Parathyroid adenoma (tissue), 2 donors: ENCODE results near the gene LRP1B.

ENCODE experiments used
- H2AFZ ChIP-seq: fragments of 300-600 bp; sonication (generic); one replicate; pipeline ENCODE4 v1.7.0; 2017; ENCODE audit warnings: antibody characterized with exemption, mild to moderate bottlenecking
- H3K27ac ChIP-seq: fragments of 300-600 bp; sonication (generic); one replicate; pipeline ENCODE4 v1.7.0; 2017
- H3K27me3 ChIP-seq: fragments of 300-600 bp; sonication (generic); one replicate; pipeline ENCODE4 v1.7.0; 2017; ENCODE audit warnings: low read length; ENCODE audit not compliant: control insufficient read depth, insufficient read depth
- H3K36me3 ChIP-seq: fragments of 300-600 bp; sonication (generic); one replicate; pipeline ENCODE4 v1.7.0; 2017; ENCODE audit warnings: low read length; ENCODE audit not compliant: control insufficient read depth, insufficient read depth
- H3K4me1 ChIP-seq: fragments of 300-600 bp; sonication (generic); one replicate; pipeline ENCODE4 v1.7.0; 2017; ENCODE audit warnings: control low read depth
- H3K4me2 ChIP-seq: fragments of 300-600 bp; sonication (generic); one replicate; pipeline ENCODE4 v1.7.0; 2017; ENCODE audit warnings: low read length
- H3K4me3 ChIP-seq: fragments of 300-600 bp; sonication (generic); one replicate; pipeline ENCODE4 v1.7.0; 2017; ENCODE audit warnings: low read depth, low read length
- H3K79me2 ChIP-seq: fragments of 300-600 bp; sonication (generic); one replicate; pipeline ENCODE4 v1.7.0; 2017; ENCODE audit warnings: control low read depth
- H3K9ac ChIP-seq: fragments of 300-600 bp; sonication (generic); one replicate; pipeline ENCODE4 v1.7.0; 2017; ENCODE audit warnings: mild to moderate bottlenecking
- H3K9me3 ChIP-seq: fragments of 300-600 bp; sonication (generic); one replicate; pipeline ENCODE4 v1.7.0; 2017; ENCODE audit warnings: low read length; ENCODE audit not compliant: control insufficient read depth
- CTCF ChIP-seq: fragments of 300-600 bp; sonication (generic); IDR thresholded peaks from one replicate; pipeline ENCODE4 v1.7.0; 2017; ENCODE audit warnings: antibody characterized with exemption, mild to moderate bottlenecking
- donor health status: primary hyperparathyroidism.

LRP1B gene

GRCh38 chr2:141967503-141967902 is 163.3 kb downstream of the LRP1B start:
- H3K4me2 ChIP-seq = no peak overlapping the region
- H3K27ac ChIP-seq = no peak overlapping the region
- H2AFZ ChIP-seq = no peak overlapping the region
- H3K9me3 ChIP-seq = no peaks in the 10 kb centered on the region
- H3K4me3 ChIP-seq = no peak overlapping the region
- no peaks in the 10 kb centered on the region for H3K4me1 ChIP-seq
- no peak for TF ChIP-seq CTCF
- H3K79me2 ChIP-seq = no peaks in the 10 kb centered on the region
- no peaks in the 10 kb centered on the region for H3K27me3 ChIP-seq
- no peak overlapping the region for H3K9ac ChIP-seq
- H3K36me3 ChIP-seq = no peaks in the 10 kb centered on the region

GRCh38 chr2:141959941-141960340 is 170.9 kb downstream of the LRP1B start:
- H3K4me2 ChIP-seq = no peak overlapping the region
- no peak overlapping the region for H2AFZ ChIP-seq
- H3K27ac ChIP-seq = no peak overlapping the region
- no peak for TF ChIP-seq CTCF
- peaks cover 4% of the 10 kb centered on the region for H3K4me1 ChIP-seq
- no peaks in the 10 kb centered on the region for H3K79me2 ChIP-seq
- H3K9ac ChIP-seq = no peak overlapping the region
- H3K4me3 ChIP-seq = no peak overlapping the region
- H3K27me3 ChIP-seq = no peaks in the 10 kb centered on the region
- no peaks in the 10 kb centered on the region for H3K9me3 ChIP-seq
- no peaks in the 10 kb centered on the region for H3K36me3 ChIP-seq

- H3K27ac ChIP-seq = no peak overlapping the region
- no peaks in the 10 kb centered on the region for H3K36me3 ChIP-seq
- H3K79me2 ChIP-seq = no peaks in the 10 kb centered on the region
- no peak overlapping the region for H2AFZ ChIP-seq
- no peak overlapping the region for H3K4me3 ChIP-seq
- TF ChIP-seq CTCF = no peak
- no peaks in the 10 kb centered on the region for H3K9me3 ChIP-seq
- no peak overlapping the region for H3K4me2 ChIP-seq
- H3K9ac ChIP-seq = no peak overlapping the region
- H3K4me1 ChIP-seq = peaks cover 4% of the 10 kb centered on the region
- no peaks in the 10 kb centered on the region for H3K27me3 ChIP-seq
Measured at GRCh38 chr2:141959016-141959415, 171.8 kb downstream of the LRP1B start.

GRCh38 chr2:141957827-141958450 is 172.9 kb downstream of the LRP1B start:
- Histone ChIP-seq H3K27ac (no peak overlapping the region), H3K4me3 (no peak overlapping the region), H3K4me1 (peaks cover 4% of the 10 kb centered on the region), H2AFZ (no peak overlapping the region), H3K79me2 (no peaks in the 10 kb centered on the region), H3K36me3 (no peaks in the 10 kb centered on the region), H3K27me3 (no peaks in the 10 kb centered on the region), H3K9me3 (no peaks in the 10 kb centered on the region), H3K9ac (no peak overlapping the region), H3K4me2 (no peak overlapping the region)
- TF ChIP-seq CTCF = no peak

GRCh38 chr2:141957321-141957720 is 173.5 kb downstream of the LRP1B start:
- Histone ChIP-seq H3K4me3 (no peak overlapping the region), H3K4me1 (peaks cover 4% of the 10 kb centered on the region), H3K4me2 (no peak overlapping the region), H3K36me3 (no peaks in the 10 kb centered on the region), H2AFZ (peak overlapping the region; percentile 7), H3K79me2 (no peaks in the 10 kb centered on the region), H3K27me3 (no peaks in the 10 kb centered on the region), H3K9me3 (no peaks in the 10 kb centered on the region), H3K27ac (no peak overlapping the region), H3K9ac (no peak overlapping the region)
- no peak for TF ChIP-seq CTCF
